Memory B cell (primary cell): ENCODE data around the gene GRIN1.

ENCODE experiments used
- ATAC-seq: fragments of 150-1000 bp; cut with Tn5 transposase; 2 replicates; pipeline ENCODE4 v1.10.0; 2021; ENCODE audit warnings: low read depth, mild to moderate bottlenecking, moderate library complexity
- DNase-seq, 2 donors: peaks; one replicate each; pipeline ENCODE4 v3.0.0; 2022; ENCODE audit warnings: low spot score in 2 of 2
- H3K27ac Mint-ChIP-seq: one replicate; pipeline ENCODE4 v1.8.0; 2022; ENCODE audit warnings: mild to moderate bottlenecking, moderate library complexity, mixed read lengths
- H3K27me3 Mint-ChIP-seq: one replicate; pipeline ENCODE4 v1.8.0; 2022; ENCODE audit warnings: mixed read lengths
- H3K36me3 Mint-ChIP-seq: one replicate; pipeline ENCODE4 v1.8.0; 2022; ENCODE audit warnings: mild to moderate bottlenecking, mixed read lengths
- H3K4me1 Mint-ChIP-seq: one replicate; pipeline ENCODE4 v1.8.0; 2022; ENCODE audit warnings: mixed read lengths
- H3K4me3 Mint-ChIP-seq: one replicate; pipeline ENCODE4 v1.8.0; 2022; ENCODE audit warnings: mild to moderate bottlenecking, moderate library complexity, mixed read lengths
- H3K9me3 Mint-ChIP-seq: one replicate; pipeline ENCODE4 v1.8.0; 2022; ENCODE audit warnings: mixed read lengths

GRIN1 gene

GRCh38 chr9:137213160-137214060, 74.5 kb downstream of the GRIN1 start:
- H3K27me3 Mint-ChIP-seq: no peaks in the 10 kb centered on the region
- DNase-seq: no peak
- H3K27ac Mint-ChIP-seq: no peak overlapping the region
- H3K4me3 Mint-ChIP-seq: no peak overlapping the region
- ATAC-seq: no peak
- peaks cover 4% of the 10 kb centered on the region for H3K4me1 Mint-ChIP-seq
- no peaks in the 10 kb centered on the region for H3K9me3 Mint-ChIP-seq
- peaks cover 5% of the 10 kb centered on the region for H3K36me3 Mint-ChIP-seq

GRCh38 chr9:137214620-137215019, 75.7 kb downstream of the GRIN1 start:
- H3K4me1 Mint-ChIP-seq: peaks cover 2% of the 10 kb centered on the region
- H3K27ac Mint-ChIP-seq: no peak overlapping the region
- ATAC-seq: no peak
- H3K9me3 Mint-ChIP-seq: no peaks in the 10 kb centered on the region
- H3K36me3 Mint-ChIP-seq: peaks cover 2% of the 10 kb centered on the region
- no peak for DNase-seq
- no peak overlapping the region for H3K4me3 Mint-ChIP-seq
- no peaks in the 10 kb centered on the region for H3K27me3 Mint-ChIP-seq

GRCh38 chr9:137215196-137215986, 76.4 kb downstream of the GRIN1 start:
- no peak overlapping the region for H3K27ac Mint-ChIP-seq
- ATAC-seq: no peak
- no peaks in the 10 kb centered on the region for H3K9me3 Mint-ChIP-seq
- no peak overlapping the region for H3K4me3 Mint-ChIP-seq
- H3K36me3 Mint-ChIP-seq: peaks cover 2% of the 10 kb centered on the region
- H3K4me1 Mint-ChIP-seq: peaks cover 2% of the 10 kb centered on the region
- peaks cover 1% of the 10 kb centered on the region for H3K27me3 Mint-ChIP-seq
- DNase-seq: no peak

- Mint-ChIP-seq H3K27me3 (peaks cover 4% of the 10 kb centered on the region), H3K9me3 (no peaks in the 10 kb centered on the region), H3K27ac (no peak overlapping the region), H3K4me1 (no peaks in the 10 kb centered on the region), H3K4me3 (no peak overlapping the region), H3K36me3 (peaks cover 2% of the 10 kb centered on the region)
- DNase-seq (no peak), ATAC-seq (no peak)
Observed at GRCh38 chr9:137216188-137216965, 77.4 kb downstream of the GRIN1 start.

GRCh38 chr9:137217276-137218211, 78.6 kb downstream of the GRIN1 start:
- Mint-ChIP-seq H3K27ac (no peak overlapping the region), H3K27me3 (peaks cover 4% of the 10 kb centered on the region), H3K9me3 (no peaks in the 10 kb centered on the region), H3K4me3 (peak overlapping the region; percentile 14), H3K36me3 (peaks cover 2% of the 10 kb centered on the region), H3K4me1 (no peaks in the 10 kb centered on the region)
- ATAC-seq (no peak), DNase-seq (no peak)

GRCh38 chr9:137218212-137218753, 79.3 kb downstream of the GRIN1 start:
- Mint-ChIP-seq H3K9me3 (no peaks in the 10 kb centered on the region), H3K4me3 (no peak overlapping the region)

More at GRCh38 chr9:137218212-137218753, 79.3 kb downstream of the GRIN1 start:
- H3K36me3 Mint-ChIP-seq: peaks cover 2% of the 10 kb centered on the region
- DNase-seq: no peak
- no peak overlapping the region for H3K27ac Mint-ChIP-seq
- peaks cover 4% of the 10 kb centered on the region for H3K27me3 Mint-ChIP-seq
- peaks cover 5% of the 10 kb centered on the region for H3K4me1 Mint-ChIP-seq
- no peak for ATAC-seq
